ENCODE results near the gene DISP3.

Gene DISP3

GRCh38 chr1:11478571-11479374 lies at the start of gene DISP3:
Gene DISP3, plus strand, starts transcription at chr1:11479155. Its CDS starts 21,838 bp downstream, at chr1:11500993.
- DNase-seq = peak; percentile 89

- no peak for DNase-seq
Measured at GRCh38 chr1:11429226-11429625, 49.7 kb upstream of the DISP3 start.

- no peak for DNase-seq
Measured at GRCh38 chr1:11429935-11430334, 49.0 kb upstream of the DISP3 start.

- DNase-seq = no peak
Measured at GRCh38 chr1:11431941-11432507, 46.9 kb upstream of the DISP3 start.

GRCh38 chr1:11432526-11432925 lies 46.4 kb upstream of the DISP3 start:
- no peak for DNase-seq

- DNase-seq = peak; percentile 93
Measured at GRCh38 chr1:11434501-11434900, 44.5 kb upstream of the DISP3 start.

GRCh38 chr1:11434926-11435325 lies 44.0 kb upstream of the DISP3 start:
- no peak for DNase-seq

GRCh38 chr1:11438996-11439395 lies 40.0 kb upstream of the DISP3 start:
- no peak for DNase-seq

- DNase-seq = no peak
Measured at GRCh38 chr1:11441211-11441952, 37.6 kb upstream of the DISP3 start.

GRCh38 chr1:11443043-11443442 lies 35.9 kb upstream of the DISP3 start:
- no peak for DNase-seq

GRCh38 chr1:11443961-11444658 lies 34.8 kb upstream of the DISP3 start:
- no peak for DNase-seq

- no peak for DNase-seq
Measured at GRCh38 chr1:11444907-11445306, 34.0 kb upstream of the DISP3 start.

- DNase-seq = no peak
Measured at GRCh38 chr1:11447903-11448302, 31.1 kb upstream of the DISP3 start.

- no peak for DNase-seq
Measured at GRCh38 chr1:11448373-11449099, 30.4 kb upstream of the DISP3 start.

GRCh38 chr1:11449100-11449403 lies 29.9 kb upstream of the DISP3 start:
- DNase-seq = no peak

- DNase-seq = no peak
Measured at GRCh38 chr1:11450310-11450709, 28.6 kb upstream of the DISP3 start.

GRCh38 chr1:11453742-11454491 lies 25.0 kb upstream of the DISP3 start:
- DNase-seq = peak; percentile 49

GRCh38 chr1:11455967-11456570 lies 22.9 kb upstream of the DISP3 start:
- DNase-seq = no peak

- peak; percentile 41 for DNase-seq
Measured at GRCh38 chr1:11456965-11457364, 22.0 kb upstream of the DISP3 start.

- no peak for DNase-seq
Measured at GRCh38 chr1:11458811-11459275, 20.1 kb upstream of the DISP3 start.

- DNase-seq = no peak
Measured at GRCh38 chr1:11461531-11462137, 17.3 kb upstream of the DISP3 start.
